ENCODE measurements around the gene PTPDC1.

The PTPDC1 gene

GRCh38 chr9:94142353-94142752 is 58.1 kb downstream of the PTPDC1 start:
- DNase-seq: no peak

GRCh38 chr9:94144394-94144793 is 60.1 kb downstream of the PTPDC1 start:
- DNase-seq: no peak

- DNase-seq: no peak
Measured at GRCh38 chr9:94145640-94146039, 61.4 kb downstream of the PTPDC1 start.

- no peak for DNase-seq
Measured at GRCh38 chr9:94147776-94148175, 63.5 kb downstream of the PTPDC1 start.

- DNase-seq: no peak
Measured at GRCh38 chr9:94148419-94148818, 64.2 kb downstream of the PTPDC1 start.

- DNase-seq: no peak
Measured at GRCh38 chr9:94149696-94150095, 65.4 kb downstream of the PTPDC1 start.

GRCh38 chr9:94150279-94150828 is 66.1 kb downstream of the PTPDC1 start:
- no peak for DNase-seq

- DNase-seq: no peak
Measured at GRCh38 chr9:94150890-94151650, 66.8 kb downstream of the PTPDC1 start.

- DNase-seq: no peak
Measured at GRCh38 chr9:94153905-94154304, 69.6 kb downstream of the PTPDC1 start.

- DNase-seq: no peak
Measured at GRCh38 chr9:94156348-94157049, 72.2 kb downstream of the PTPDC1 start.

- no peak for DNase-seq
Measured at GRCh38 chr9:94157050-94157801, 73.0 kb downstream of the PTPDC1 start.

Measured in stimulated activated CD4-positive, alpha-beta T cell treated with anti-CD3 and anti-CD28 coated beads, Interleukin-4, amount 100 ng/mL, for 24 hours (primary cell).